GM12872 (cell line): ENCODE data around the gene SHOC2.

Source experiments
- CTCF ChIP-seq: IDR thresholded peaks from 3 replicates; pipeline ENCODE4 v1.5.1; 2011; ENCODE audit warnings: low read depth, mild to moderate bottlenecking, low read length, moderate library complexity; ENCODE audit not compliant: insufficient read depth

Gene SHOC2

GRCh38 chr10:110994406-110995086 lies 75.1 kb downstream of the SHOC2 start:
- no peak for TF ChIP-seq CTCF

GRCh38 chr10:110995301-110995700 lies 75.9 kb downstream of the SHOC2 start:
- TF ChIP-seq CTCF: no peak

- TF ChIP-seq CTCF: no peak
Measured at GRCh38 chr10:110996256-110996655, 76.9 kb downstream of the SHOC2 start.

- TF ChIP-seq CTCF: no peak
Measured at GRCh38 chr10:111004016-111004415, 84.6 kb downstream of the SHOC2 start.

- no peak for TF ChIP-seq CTCF
Measured at GRCh38 chr10:111007486-111007885, 88.1 kb downstream of the SHOC2 start.

GRCh38 chr10:111015181-111015580 lies 95.8 kb downstream of the SHOC2 start:
- no peak for TF ChIP-seq CTCF

- TF ChIP-seq CTCF: no peak
Measured at GRCh38 chr10:111017098-111017497, 97.7 kb downstream of the SHOC2 start.
